ENCODE measurements around the gene SCAF11. TPM values are rescaled to one million over a fixed set of nuclear protein-coding genes. Genes with fewer than 3 reads are reported as not detected.

Gene SCAF11
- total RNA-seq, 1 experiment from 2014 or later: 49.0 TPM

GRCh38 chr12:45887544-45887943, 102.8 kb downstream of the SCAF11 start:
- in situ Hi-C loops (cut with HindIII; ENCODE audit: low pct_unique_long_range_greater_than_20kb, low sequenced_read_pairs): no loop called here

GRCh38 chr12:45886685-45887084, 103.7 kb downstream of the SCAF11 start:
- in situ Hi-C loops (cut with HindIII; ENCODE audit: low pct_unique_long_range_greater_than_20kb, low sequenced_read_pairs): no loop called here
- no peak for DNase-seq (ENCODE audit: low read depth, low spot score)

More at GRCh38 chr12:45887544-45887943, 102.8 kb downstream of the SCAF11 start:
- DNase-seq (ENCODE audit: low read depth, low spot score): no peak

GRCh38 chr12:45883187-45883586, 107.2 kb downstream of the SCAF11 start:
- DNase-seq (ENCODE audit: low read depth, low spot score): no peak
- in situ Hi-C loops (cut with HindIII; ENCODE audit: low pct_unique_long_range_greater_than_20kb, low sequenced_read_pairs): no loop called here

GRCh38 chr12:45880533-45880932, 109.8 kb downstream of the SCAF11 start:
- DNase-seq (ENCODE audit: low read depth, low spot score): no peak
- in situ Hi-C loops (cut with HindIII; ENCODE audit: low pct_unique_long_range_greater_than_20kb, low sequenced_read_pairs): no loop called here

- DNase-seq (ENCODE audit: low read depth, low spot score): no peak
- in situ Hi-C loops (cut with HindIII; ENCODE audit: low pct_unique_long_range_greater_than_20kb, low sequenced_read_pairs): no loop called here
These were observed 110.9 kb downstream of the SCAF11 start for GRCh38 chr12:45879363-45879895.

GRCh38 chr12:45878630-45879255, 111.6 kb downstream of the SCAF11 start:
- in situ Hi-C loops (cut with HindIII; ENCODE audit: low pct_unique_long_range_greater_than_20kb, low sequenced_read_pairs): no loop called here
- no peak for DNase-seq (ENCODE audit: low read depth, low spot score)

- no peak for DNase-seq (ENCODE audit: low read depth, low spot score)
- in situ Hi-C loops (cut with HindIII; ENCODE audit: low pct_unique_long_range_greater_than_20kb, low sequenced_read_pairs): no loop called here
These were observed 113.3 kb downstream of the SCAF11 start for GRCh38 chr12:45877069-45877468.

- DNase-seq (ENCODE audit: low read depth, low spot score): no peak
These were observed 117.9 kb downstream of the SCAF11 start for GRCh38 chr12:45872446-45872845.

More at GRCh38 chr12:45872446-45872845, 117.9 kb downstream of the SCAF11 start:
- in situ Hi-C loops (cut with HindIII; ENCODE audit: low pct_unique_long_range_greater_than_20kb, low sequenced_read_pairs): no loop called here

Small RNAs within 50 kb of the gene (small RNA-seq; reads per million reads assigned to genes)
- 0 reads per million in 2 experiments for gene RN7SL246P
